OCI-LY1 (cell line): ENCODE results near the gene MAML1.

Source experiments
- CTCF ChIP-seq: fragments of 200-600 bp; sonication (generic), shearing (Covaris generic); IDR thresholded peaks from 2 replicates; pipeline ENCODE4 v1.5.1; 2017; ENCODE audit warnings: mild to moderate bottlenecking, antibody characterized with exemption, low read length, moderate library complexity, mixed read lengths
- EZH2 ChIP-seq: fragments of 200-600 bp; sonication (generic), shearing (Covaris generic); IDR thresholded peaks from 2 replicates; pipeline ENCODE4 v1.8.0; 2017; ENCODE audit warnings: borderline replicate concordance, mixed run types, mild to moderate bottlenecking, antibody characterized with exemption, low read length, moderate library complexity, mixed read lengths

GRCh38 chr5:179779826-179780225 lies 47.2 kb downstream of the MAML1 start:
- no peak for TF ChIP-seq CTCF
- no peak for TF ChIP-seq EZH2
